Hematopoietic multipotent progenitor cell (in vitro differentiated cells): ENCODE results near the gene VPS13C. TPM values are rescaled to one million over a fixed set of nuclear protein-coding genes. Genes with fewer than 3 reads are reported as not detected.
A peak's percentile ranks its signal among the peaks of the same experiment; 100 is the strongest.

ENCODE experiments used
- DNase-seq, 3 donors: peaks; one replicate each; pipeline ENCODE4 v3.0.0-alpha.2; 2011 to 2015; ENCODE audit warnings: low read depth in 2 of 3, low spot score in 2 of 3
- total RNA-seq: library from RNA; depleted of rRNA; stranded (reverse); fragments of >200 nt; gene quantifications from one replicate; pipeline ENCODE4 v1.2.3, GENCODE V29; 2012

VPS13C gene
- total RNA-seq, result 54.9 TPM

GRCh38 chr15:62060113-62060895 is at the start of gene VPS13C:
Gene VPS13C, minus strand, starts transcription at chr15:62060447. Its CDS starts 73 bp downstream, at chr15:62060374.
- DNase-seq, result peak; percentile 83 to 98 (median 96)

GRCh38 chr15:62109437-62109836 is 49.2 kb upstream of the VPS13C start:
- DNase-seq, result no peak

- no peak for DNase-seq
Observed at GRCh38 chr15:62108411-62108810, 48.2 kb upstream of the VPS13C start.

- DNase-seq, result no peak
Observed at GRCh38 chr15:62107571-62108121, 47.4 kb upstream of the VPS13C start.

GRCh38 chr15:62106096-62106495 is 45.8 kb upstream of the VPS13C start:
- no peak for DNase-seq

- DNase-seq, result no peak
Observed at GRCh38 chr15:62105266-62105665, 45.0 kb upstream of the VPS13C start.

- DNase-seq, result no peak
Observed at GRCh38 chr15:62104846-62105245, 44.6 kb upstream of the VPS13C start.

- DNase-seq, result no peak
Observed at GRCh38 chr15:62104401-62104800, 44.2 kb upstream of the VPS13C start.

- no peak for DNase-seq
Observed at GRCh38 chr15:62103431-62103830, 43.2 kb upstream of the VPS13C start.

- no peak for DNase-seq
Observed at GRCh38 chr15:62099094-62099601, 38.9 kb upstream of the VPS13C start.

- peak in 2 of 3 donors; percentile 13 to 51 for DNase-seq
Observed at GRCh38 chr15:62094388-62094787, 34.1 kb upstream of the VPS13C start.

GRCh38 chr15:62093809-62094208 is 33.6 kb upstream of the VPS13C start:
- no peak for DNase-seq

- DNase-seq, result no peak
Observed at GRCh38 chr15:62090988-62091387, 30.7 kb upstream of the VPS13C start.

- DNase-seq, result no peak
Observed at GRCh38 chr15:62089616-62090015, 29.4 kb upstream of the VPS13C start.

GRCh38 chr15:62088353-62088693 is 28.1 kb upstream of the VPS13C start:
- no peak for DNase-seq

GRCh38 chr15:62087671-62088352 is 27.6 kb upstream of the VPS13C start:
- no peak for DNase-seq

GRCh38 chr15:62085740-62086139 is 25.5 kb upstream of the VPS13C start:
- DNase-seq, result no peak

- no peak for DNase-seq
Observed at GRCh38 chr15:62083194-62084154, 23.2 kb upstream of the VPS13C start.

- DNase-seq, result no peak
Observed at GRCh38 chr15:62079594-62079993, 19.3 kb upstream of the VPS13C start.

GRCh38 chr15:62075595-62076277 is 15.5 kb upstream of the VPS13C start:
- no peak for DNase-seq
